H1 (cell line): ENCODE data around the gene GAB2. TPM values are rescaled to one million over a fixed set of nuclear protein-coding genes. Genes with fewer than 3 reads are reported as not detected.
A peak's percentile ranks its signal among the peaks of the same experiment; 100 is the strongest.

Experiments used
- CTCF ChIA-PET: fragments of 300-600 bp; sonication (Branson Sonifier 250); formaldehyde crosslinking; loops from one replicate; lab custom pipeline; 2021; ENCODE audit not compliant: partially characterized antibody; lab: Charles Lee
- POLR2A ChIA-PET: fragments of 300-600 bp; sonication (Branson Sonifier 250); formaldehyde crosslinking; loops from one replicate; lab custom pipeline; 2021; ENCODE audit warnings: inconsistent platforms; ENCODE audit not compliant: partially characterized antibody; lab: Charles Lee
- DNase-seq, 2 experiments: peaks; one replicate each; pipeline versions ENCODE4 v3.0.0 to v3.0.0-alpha.2; 2010 to 2022; ENCODE audit warnings: low spot score in 2 of 2, low read depth in 1 of 2, mixed read lengths in 1 of 2
- FAIRE-seq: peaks from 2 replicates; lab custom pipeline; 2011; peaks lifted over from hg19 to GRCh38; lab: Jason Lieb, UNC
- H2AFZ ChIP-seq: 2 replicates; pipeline ENCODE4 v1.8.1; 2012; ENCODE audit warnings: low read length, inconsistent platforms
- H2AK5ac ChIP-seq: 2 replicates; pipeline ENCODE4 v1.6.1; 2013; ENCODE audit warnings: low read depth, low read length
- H2BK120ac ChIP-seq: replicated peaks from 2 replicates; pipeline ENCODE3; 2013; ENCODE audit warnings: low read depth, low read length, inconsistent platforms
- H2BK12ac ChIP-seq: 2 replicates; pipeline ENCODE4 v1.6.1; 2013; ENCODE audit warnings: low read depth, low read length
- H2BK15ac ChIP-seq: 2 replicates; pipeline ENCODE4 v1.6.1; 2013; ENCODE audit warnings: low read length
- H2BK20ac ChIP-seq: 2 replicates; pipeline ENCODE4 v1.6.1; 2013; ENCODE audit warnings: low read length
- H2BK5ac ChIP-seq: 2 replicates; pipeline ENCODE4 v1.6.1; 2013; ENCODE audit warnings: low read depth, low read length
- H3K14ac ChIP-seq: 2 replicates; pipeline ENCODE4 v1.6.1; 2013; ENCODE audit warnings: inconsistent platforms; ENCODE audit not compliant: insufficient read length
- H3K18ac ChIP-seq: 2 replicates; pipeline ENCODE4 v1.6.1; 2013; ENCODE audit warnings: low read length; ENCODE audit errors: extremely low read depth
- H3K23ac ChIP-seq: 2 replicates; pipeline ENCODE4 v1.6.1; 2013; ENCODE audit warnings: inconsistent platforms; ENCODE audit not compliant: insufficient read length
- H3K23me2 ChIP-seq: 2 replicates; pipeline ENCODE4 v1.6.1; 2013; ENCODE audit warnings: low read depth, low read length
- H3K27ac ChIP-seq: 2 replicates; pipeline ENCODE4 v1.6.1; 2011; ENCODE audit warnings: low read depth, low read length, inconsistent platforms
- H3K27me3 ChIP-seq, 4 experiments: replicated peaks in 1 of 4; 1 replicate in 1 of 4; 2 replicates in 3 of 4; pipeline versions ENCODE4 v1.6.1 to v1.8.1; 2011 to 2013; ENCODE audit warnings: low read length in 3 of 4, mild to moderate bottlenecking in 3 of 4, inconsistent platforms in 2 of 4, mixed read lengths in 2 of 4, moderate library complexity in 1 of 4; ENCODE audit not compliant: control insufficient read depth in 3 of 4, insufficient read depth in 3 of 4; ENCODE audit errors: extremely low read depth in 1 of 4
- H3K36me3 ChIP-seq, 4 experiments: 2 replicates each; pipeline versions ENCODE4 v1.6.1 to v1.8.1; 2011 to 2013; ENCODE audit warnings: mild to moderate bottlenecking in 4 of 4, low read length in 3 of 4, moderate library complexity in 2 of 4, control low read depth in 1 of 4, inconsistent platforms in 1 of 4; ENCODE audit not compliant: insufficient read depth in 4 of 4, control insufficient read depth in 2 of 4
- H3K4ac ChIP-seq: replicated peaks from 2 replicates; pipeline ENCODE3; 2013; ENCODE audit warnings: low read length, low read depth, mixed read lengths, inconsistent platforms; ENCODE audit not compliant: insufficient read length
- H3K4me1 ChIP-seq, 4 experiments: replicated peaks in 1 of 4; 1 replicate in 1 of 4; 2 replicates in 3 of 4; pipeline versions ENCODE4 v1.6.1 to v1.8.1; 2011 to 2013; ENCODE audit warnings: low read length in 3 of 4, inconsistent platforms in 2 of 4, mixed read lengths in 1 of 4; ENCODE audit not compliant: insufficient read depth in 4 of 4, control insufficient read depth in 3 of 4
- H3K4me2 ChIP-seq, 2 experiments: 2 replicates each; pipeline versions ENCODE4 v1.6.1 to v1.8.1; 2011 to 2013; ENCODE audit warnings: low read depth in 2 of 2, low read length in 2 of 2, control low read depth in 1 of 2, inconsistent platforms in 1 of 2, mild to moderate bottlenecking in 1 of 2; ENCODE audit not compliant: insufficient read depth in 1 of 2
- H3K4me3 ChIP-seq, 4 experiments: fragments of 200-600, 300-600 bp in 1 of 4; sonication (generic), shearing (Covaris generic), sonication (Bioruptor Twin) in 1 of 4; 2 replicates each; pipeline versions ENCODE4 v1.5.1 to v1.8.1; 2011 to 2016; ENCODE audit warnings: low read length in 4 of 4, low read depth in 3 of 4, control low read depth in 2 of 4, inconsistent platforms in 2 of 4, mild to moderate bottlenecking in 2 of 4, mixed read lengths in 1 of 4, moderate library complexity in 1 of 4; ENCODE audit not compliant: insufficient read depth in 2 of 4; ENCODE audit errors: extremely low read depth in 1 of 4
- H3K56ac ChIP-seq: replicated peaks from 2 replicates; pipeline ENCODE3; 2013; ENCODE audit warnings: low read depth, mild to moderate bottlenecking, mixed read lengths, low read length, inconsistent platforms; ENCODE audit not compliant: insufficient read length
- H3K79me1 ChIP-seq: 2 replicates; pipeline ENCODE4 v1.6.1; 2013; ENCODE audit warnings: low read depth, low read length, control low read depth
- H3K79me2 ChIP-seq, 2 experiments: 2 replicates each; pipeline versions ENCODE4 v1.6.1 to v1.8.1; 2012 to 2013; ENCODE audit warnings: low read length in 2 of 2, mild to moderate bottlenecking in 2 of 2, inconsistent platforms in 1 of 2; ENCODE audit not compliant: insufficient read depth in 2 of 2, control insufficient read depth in 1 of 2
- H3K9ac ChIP-seq, 4 experiments: replicated peaks in 1 of 4; 1 replicate in 1 of 4; 2 replicates in 3 of 4; pipeline versions ENCODE4 v1.6.1 to v1.8.1; 2011 to 2013; ENCODE audit warnings: low read depth in 3 of 4, low read length in 3 of 4, control low read depth in 2 of 4, mild to moderate bottlenecking in 2 of 4, moderate library complexity in 2 of 4, inconsistent platforms in 1 of 4; ENCODE audit errors: extremely low read depth in 1 of 4
- H3K9me3 ChIP-seq, 2 experiments: 2 replicates each; pipeline versions ENCODE4 v1.6.1 to v1.8.1; 2012 to 2013; ENCODE audit warnings: mild to moderate bottlenecking in 2 of 2, moderate library complexity in 2 of 2, control low read depth in 1 of 2, inconsistent platforms in 1 of 2, low read depth in 1 of 2, low read length in 1 of 2, mixed read lengths in 1 of 2; ENCODE audit not compliant: insufficient read depth in 2 of 2
- H4K20me1 ChIP-seq, 2 experiments: replicated peaks in 1 of 2; 2 replicates each; pipeline versions ENCODE3 to v1.8.1; 2011 to 2013; ENCODE audit warnings: inconsistent platforms in 2 of 2, low read length in 2 of 2, mild to moderate bottlenecking in 1 of 2; ENCODE audit not compliant: insufficient read depth in 2 of 2, control insufficient read depth in 1 of 2
- H4K5ac ChIP-seq: 2 replicates; pipeline ENCODE4 v1.6.1; 2013; ENCODE audit warnings: low read length, low read depth, mixed read lengths, inconsistent platforms; ENCODE audit not compliant: insufficient read length
- H4K8ac ChIP-seq: 2 replicates; pipeline ENCODE4 v1.8.0; 2013; ENCODE audit warnings: mild to moderate bottlenecking, moderate library complexity, low read length, inconsistent platforms; ENCODE audit not compliant: insufficient read depth; ENCODE audit errors: extremely low read depth
- H4K91ac ChIP-seq: replicated peaks from 2 replicates; pipeline ENCODE3; 2013; ENCODE audit warnings: low read length, mixed read lengths, inconsistent platforms; ENCODE audit not compliant: insufficient read length
- SRF ChIP-seq: IDR thresholded peaks from 2 replicates; pipeline ENCODE4 v1.6.1; 2011; ENCODE audit warnings: mild to moderate bottlenecking, low read depth, low read length, moderate library complexity
- TBP ChIP-seq: IDR thresholded peaks from 2 replicates; pipeline ENCODE4 v1.6.1; 2011; ENCODE audit warnings: low read depth, low read length, improper control_type of control experiment
- WGBS, 2 experiments: shearing (Covaris generic) in 1 of 2; methylation state at CpG; one replicate each; pipeline versions ENCODE4 v1.1.6 to v1.1.7; 2013 to 2015; ENCODE audit warnings: low lambda C conversion rate in 2 of 2, mixed read lengths in 2 of 2, inconsistent platforms in 1 of 2, low coverage in 1 of 2, missing lambda C conversion rate in 1 of 2; ENCODE audit not compliant: insufficient replicate concordance in 2 of 2, insufficient coverage in 1 of 2, insufficient read length in 1 of 2; ENCODE audit errors: extremely low coverage in 1 of 2, missing lambda C conversion rate in 1 of 2; 5-methylcytosine and 5-hydroxymethylcytosine counted together
- polyA plus RNA-seq, 7 experiments: library from polyadenylated mRNA; depleted of rRNA in 3 of 7; stranded (reverse) in 5 of 7; unstranded in 2 of 7; fragments of >200 nt in 5 of 7; fragments of 200-250 nt in 2 of 7; gene quantifications; 1 replicate in 5 of 7; 2 replicates in 1 of 7; 4 replicates in 1 of 7; pipeline versions ENCODE4 v1.2.1 to v1.2.3, GENCODE V29; 2011 to 2013; ENCODE audit warnings: missing spikeins in 2 of 7, mixed read lengths in 2 of 7
- total RNA-seq: library from RNA; stranded (reverse); fragmentation: NEBNext Ultra II Directional; extraction: Animal tissue kit (Norgen Biotek cat#: 25700); gene quantifications from 2 replicates; pipeline ENCODE4 v1.2.1, GENCODE V29; 2021

Gene GAB2
- total and polyA plus RNA-seq, 2 of the 8 experiments (the other 6 are each of a cell fraction or from before 2014, with no cell fraction given) = 6.3 to 14.0 TPM

DNA sequence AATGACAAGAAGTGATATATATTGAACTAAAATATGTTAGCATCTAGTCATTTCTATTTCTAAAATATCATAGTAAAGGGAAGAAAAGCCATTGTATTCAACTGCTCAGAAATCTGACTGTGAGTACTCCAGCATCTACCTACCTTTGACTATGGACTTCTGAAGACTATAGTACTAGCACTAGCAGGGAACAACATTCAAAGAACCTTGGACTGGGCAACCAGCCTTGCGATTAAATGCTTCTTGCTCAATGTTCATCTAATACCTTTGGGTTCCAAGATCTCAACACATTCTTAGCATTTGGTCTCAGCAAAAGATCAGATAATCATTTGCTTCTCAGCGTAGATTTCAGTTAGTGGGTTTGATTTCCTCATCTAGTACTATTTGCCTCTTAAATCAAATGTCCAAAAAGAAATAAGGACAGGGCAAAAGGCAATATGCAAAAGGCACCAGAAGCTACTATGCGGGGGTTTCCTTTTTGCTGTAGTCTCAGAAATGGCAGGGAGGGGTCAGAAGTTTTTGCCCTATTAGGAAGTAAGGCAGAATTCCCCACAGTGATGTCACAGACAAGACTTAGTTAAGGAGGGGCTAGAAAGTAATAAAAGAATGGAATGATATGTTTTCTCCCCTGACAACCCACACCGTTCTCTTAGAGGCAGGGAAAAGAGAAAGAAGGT is 80.6 kb downstream of the GAB2 start:
- Histone ChIP-seq H3K23ac (no peak overlapping the region), H3K27me3 (no peaks in the 10 kb centered on the region), H2AFZ (no peak overlapping the region), H3K4ac (no peak overlapping the region), H3K4me3 (no peak overlapping the region), H3K9me3 (no peaks in the 10 kb centered on the region), H3K79me1 (no peaks in the 10 kb centered on the region), H3K4me1 (no peaks in the 10 kb centered on the region), H3K27ac (no peak overlapping the region), H3K18ac (no peak overlapping the region), H2AK5ac (no peak overlapping the region), H2BK20ac (no peak overlapping the region), H3K36me3 (no peaks in the 10 kb centered on the region), H4K8ac (no peak overlapping the region), H4K5ac (no peak overlapping the region), H2BK5ac (no peak overlapping the region), H3K9ac (peak overlapping the region in 1 of 4 experiments; percentile 34; a peak in 1 of 7 replicates), H3K79me2 (no peaks in the 10 kb centered on the region), H2BK12ac (no peak overlapping the region), H2BK15ac (no peak overlapping the region), H3K14ac (no peak overlapping the region), H3K56ac (no peak overlapping the region), H4K20me1 (no peaks in the 10 kb centered on the region), H4K91ac (no peak overlapping the region), H2BK120ac (no peak overlapping the region), H3K4me2 (no peak overlapping the region), H3K23me2 (no peaks in the 10 kb centered on the region)
- no peak for FAIRE-seq
- WGBS, 2 experiments = 88% methylated on average over 4 of the region's 4 CpGs; no CpG with 5 or more reads in 1 of the 2 experiments
- DNase-seq = no peak
- ChIA-PET CTCF (interaction anchor here (1.0 kb wide), 1 partner anchor 12 kb away, joined by 4 read pairs; no protein-coding TSS in a partner anchor), POLR2A (no interaction called here)
- TF ChIP-seq SRF = peak; percentile 51; the same call in 1 of the 2 replicates
- no peak for TF ChIP-seq TBP
